Measurements from ENCODE around the gene TIMP3. TPM values are rescaled to one million over a fixed set of nuclear protein-coding genes. Genes with fewer than 3 reads are reported as not detected.

Gene TIMP3
- total RNA-seq, 1 experiment from 2014 or later, result 0.87 TPM

GRCh38 chr22:32791485-32791884 is 10.0 kb upstream of the TIMP3 start:
- Histone ChIP-seq H3K79me1 (ENCODE audit: insufficient read depth, low read depth, low read length, poor library complexity, severe bottlenecking) (no peaks in the 10 kb centered on the region), H3K27ac (ENCODE audit: insufficient read length, low read depth, low read length) (no peak overlapping the region), H4K91ac (ENCODE audit: insufficient read length, low read depth, low read length) (no peak overlapping the region), H3K9me3 (ENCODE audit: control insufficient read depth, low read depth, low read length) (no peaks in the 10 kb centered on the region), H3K23ac (ENCODE audit: insufficient read length, low read depth, low read length) (no peak overlapping the region), H4K20me1 (ENCODE audit: control insufficient read depth, insufficient read depth, insufficient read length) (no peaks in the 10 kb centered on the region), H3K9ac (ENCODE audit: extremely low read depth, insufficient read length, low read length) (no peak overlapping the region), H2BK15ac (ENCODE audit: low read depth, low read length) (no peak overlapping the region), H3K23me2 (ENCODE audit: insufficient read length, low read depth, low read length, poor library complexity, severe bottlenecking) (no peaks in the 10 kb centered on the region), H2BK12ac (ENCODE audit: insufficient read length, low read depth, low read length) (no peak overlapping the region), H3K18ac (ENCODE audit: insufficient read length, low read depth, low read length) (no peak overlapping the region), H2AFZ (ENCODE audit: low read length) (no peak overlapping the region), H3K4me2 (ENCODE audit: insufficient read depth, insufficient read length, low read length) (no peak overlapping the region), H3K79me2 (ENCODE audit: insufficient read depth, low read length) (no peaks in the 10 kb centered on the region), H3K4me1 (ENCODE audit: insufficient read depth, low read length) (no peaks in the 10 kb centered on the region), H2BK5ac (ENCODE audit: insufficient read length, low read length) (no peak overlapping the region), H2BK120ac (ENCODE audit: low read depth, low read length, poor library complexity, severe bottlenecking) (no peak overlapping the region), H4K8ac (replicated peaks; ENCODE audit: insufficient read length, low read depth, low read length) (no peak overlapping the region), H3K56ac (ENCODE audit: insufficient read length, low read depth, low read length) (no peak overlapping the region), H3K14ac (ENCODE audit: insufficient read depth, low read length) (no peak overlapping the region), H2AK5ac (ENCODE audit: insufficient read length, low read length) (no peak overlapping the region), H3T11ph (ENCODE audit: low read length) (no peak overlapping the region), H2BK20ac (ENCODE audit: low read depth, low read length, poor library complexity, severe bottlenecking) (no peak overlapping the region), H4K5ac (ENCODE audit: insufficient read length, low read depth, low read length) (no peak overlapping the region), H3K27me3 (ENCODE audit: insufficient read depth, low read length) (no peaks in the 10 kb centered on the region), H3K4ac (ENCODE audit: low read depth, low read length) (no peak overlapping the region)
- TF ChIP-seq, protein P1, sequence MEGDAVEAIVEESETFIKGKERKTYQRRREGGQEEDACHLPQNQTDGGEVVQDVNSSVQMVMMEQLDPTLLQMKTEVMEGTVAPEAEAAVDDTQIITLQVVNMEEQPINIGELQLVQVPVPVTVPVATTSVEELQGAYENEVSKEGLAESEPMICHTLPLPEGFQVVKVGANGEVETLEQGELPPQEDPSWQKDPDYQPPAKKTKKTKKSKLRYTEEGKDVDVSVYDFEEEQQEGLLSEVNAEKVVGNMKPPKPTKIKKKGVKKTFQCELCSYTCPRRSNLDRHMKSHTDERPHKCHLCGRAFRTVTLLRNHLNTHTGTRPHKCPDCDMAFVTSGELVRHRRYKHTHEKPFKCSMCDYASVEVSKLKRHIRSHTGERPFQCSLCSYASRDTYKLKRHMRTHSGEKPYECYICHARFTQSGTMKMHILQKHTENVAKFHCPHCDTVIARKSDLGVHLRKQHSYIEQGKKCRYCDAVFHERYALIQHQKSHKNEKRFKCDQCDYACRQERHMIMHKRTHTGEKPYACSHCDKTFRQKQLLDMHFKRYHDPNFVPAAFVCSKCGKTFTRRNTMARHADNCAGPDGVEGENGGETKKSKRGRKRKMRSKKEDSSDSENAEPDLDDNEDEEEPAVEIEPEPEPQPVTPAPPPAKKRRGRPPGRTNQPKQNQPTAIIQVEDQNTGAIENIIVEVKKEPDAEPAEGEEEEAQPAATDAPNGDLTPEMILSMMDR (conservative IDR thresholded peaks at IDR 0.05), result no peak
- Mint-ChIP-seq H3K4me1 (peaks cover 4 to 9% of the 10 kb centered on the region in 2 experiments; a peak in 3 of 4 replicates), H3K27ac (no peak overlapping the region), H3K27me3 (ENCODE audit: low read depth) (no peaks in the 10 kb centered on the region), H3K4me3 (no peak overlapping the region), H3K36me3 (ENCODE audit: insufficient read depth in 1 of 3, low read depth in 3 of 3) (peaks cover 0 to 19% (median 13%) of the 10 kb centered on the region in 3 experiments; a peak in 4 of 7 replicates), H3K9me3 (no peaks in the 10 kb centered on the region)
- DNase-seq, result no peak
- no CpG with 5 or more reads among the region's 7 CpGs for WGBS (ENCODE audit: extremely low coverage, insufficient read length, low lambda C conversion rate)
